ENCODE results near the gene NELL1. TPM values are rescaled to one million over a fixed set of nuclear protein-coding genes. Genes with fewer than 3 reads are reported as not detected.

Gene NELL1
- total RNA-seq, 1 donor from 2014 or later = not detected

DNA sequence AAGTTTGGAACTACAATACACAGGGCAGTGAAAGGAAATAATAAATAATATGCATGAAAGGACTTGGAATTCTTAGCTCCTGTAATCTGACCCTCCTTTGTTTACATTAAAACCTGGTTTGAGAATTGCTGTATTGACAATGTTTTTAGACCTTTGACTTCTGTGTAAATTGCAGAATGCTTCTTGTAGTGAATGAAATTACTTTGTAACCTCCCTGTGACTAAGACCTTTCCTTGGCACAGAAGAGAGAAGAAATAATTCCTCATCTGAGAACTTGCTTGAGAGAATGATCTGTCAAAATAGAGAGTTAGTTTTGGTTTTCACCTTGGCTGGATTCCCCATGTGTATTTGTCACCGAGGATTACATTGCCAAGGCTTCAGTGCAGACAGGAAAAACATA, 883.5 kb downstream of the NELL1 start:
- Histone ChIP-seq H4K20me1 (ENCODE audit: low read depth) (no peaks in the 10 kb centered on the region), H2AFZ (replicated peaks) (no peak overlapping the region), H3K36me3 (no peaks in the 10 kb centered on the region), H3K9me3 (ENCODE audit: low read depth) (no peaks in the 10 kb centered on the region), H3K4me3 (no peak overlapping the region), H3K4me1 (peaks cover 7% of the 10 kb centered on the region), H3F3A (ENCODE audit: low read depth) (no peaks in the 10 kb centered on the region), H3K4me2 (no peak overlapping the region), H3K9ac (no peak overlapping the region), H3K27me3 (no peaks in the 10 kb centered on the region), H3K27ac (no peak overlapping the region), H3K79me2 (ENCODE audit: low read depth) (no peaks in the 10 kb centered on the region)
- DNase-seq (ENCODE audit: low spot score) = no peak
- no peaks in the 10 kb centered on the region for H3K36me3 Mint-ChIP-seq
- peaks cover 9% of the 10 kb centered on the region for H3K4me1 Mint-ChIP-seq
- no peaks in the 10 kb centered on the region for H3K27me3 Mint-ChIP-seq (ENCODE audit: insufficient read depth, low read depth)
- no peak overlapping the region for H3K4me3 Mint-ChIP-seq
- no peak overlapping the region for H3K27ac Mint-ChIP-seq
- TF ChIP-seq EZH2 (IDR thresholded peaks at IDR 0.05) (no peak), EZH2phosphoT487 (IDR thresholded peaks at IDR 0.05) (no peak)
- TF ChIP-seq, protein P1, sequence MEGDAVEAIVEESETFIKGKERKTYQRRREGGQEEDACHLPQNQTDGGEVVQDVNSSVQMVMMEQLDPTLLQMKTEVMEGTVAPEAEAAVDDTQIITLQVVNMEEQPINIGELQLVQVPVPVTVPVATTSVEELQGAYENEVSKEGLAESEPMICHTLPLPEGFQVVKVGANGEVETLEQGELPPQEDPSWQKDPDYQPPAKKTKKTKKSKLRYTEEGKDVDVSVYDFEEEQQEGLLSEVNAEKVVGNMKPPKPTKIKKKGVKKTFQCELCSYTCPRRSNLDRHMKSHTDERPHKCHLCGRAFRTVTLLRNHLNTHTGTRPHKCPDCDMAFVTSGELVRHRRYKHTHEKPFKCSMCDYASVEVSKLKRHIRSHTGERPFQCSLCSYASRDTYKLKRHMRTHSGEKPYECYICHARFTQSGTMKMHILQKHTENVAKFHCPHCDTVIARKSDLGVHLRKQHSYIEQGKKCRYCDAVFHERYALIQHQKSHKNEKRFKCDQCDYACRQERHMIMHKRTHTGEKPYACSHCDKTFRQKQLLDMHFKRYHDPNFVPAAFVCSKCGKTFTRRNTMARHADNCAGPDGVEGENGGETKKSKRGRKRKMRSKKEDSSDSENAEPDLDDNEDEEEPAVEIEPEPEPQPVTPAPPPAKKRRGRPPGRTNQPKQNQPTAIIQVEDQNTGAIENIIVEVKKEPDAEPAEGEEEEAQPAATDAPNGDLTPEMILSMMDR (IDR thresholded peaks at IDR 0.05) = no peak
- H3K9me3 Mint-ChIP-seq = no peaks in the 10 kb centered on the region

GRCh38 chr11:21553795-21554194, 884.4 kb downstream of the NELL1 start:
- Mint-ChIP-seq H3K4me3 (no peak overlapping the region), H3K27ac (no peak overlapping the region), H3K9me3 (no peaks in the 10 kb centered on the region), H3K27me3 (ENCODE audit: insufficient read depth, low read depth) (no peaks in the 10 kb centered on the region), H3K4me1 (peaks cover 9% of the 10 kb centered on the region), H3K36me3 (no peaks in the 10 kb centered on the region)
- no peaks in the 10 kb centered on the region for H3F3A ChIP-seq (ENCODE audit: low read depth)
- no peak overlapping the region for H3K4me2 ChIP-seq
- DNase-seq (ENCODE audit: low spot score) = no peak
- H3K4me1 ChIP-seq = peaks cover 7% of the 10 kb centered on the region
- no peak overlapping the region for H3K27ac ChIP-seq
- H3K36me3 ChIP-seq = no peaks in the 10 kb centered on the region
- TF ChIP-seq EZH2phosphoT487 (IDR thresholded peaks at IDR 0.05) = no peak
- TF ChIP-seq, protein P1 (IDR thresholded peaks at IDR 0.05) = no peak
- no peak for TF ChIP-seq EZH2 (IDR thresholded peaks at IDR 0.05)
- no peaks in the 10 kb centered on the region for H3K27me3 ChIP-seq
- H2AFZ ChIP-seq (replicated peaks) = no peak overlapping the region
- H3K9ac ChIP-seq = no peak overlapping the region
- H3K9me3 ChIP-seq (ENCODE audit: low read depth) = no peaks in the 10 kb centered on the region
- no peaks in the 10 kb centered on the region for H3K79me2 ChIP-seq (ENCODE audit: low read depth)
- no peaks in the 10 kb centered on the region for H4K20me1 ChIP-seq (ENCODE audit: low read depth)
- H3K4me3 ChIP-seq = no peak overlapping the region

GRCh38 chr11:21554284-21554683, 884.9 kb downstream of the NELL1 start:
- Histone ChIP-seq H3K4me3 (no peak overlapping the region), H3K9me3 (ENCODE audit: low read depth) (no peaks in the 10 kb centered on the region), H3K9ac (no peak overlapping the region), H3K4me1 (peaks cover 7% of the 10 kb centered on the region), H3K27me3 (no peaks in the 10 kb centered on the region), H2AFZ (replicated peaks) (no peak overlapping the region), H4K20me1 (ENCODE audit: low read depth) (no peaks in the 10 kb centered on the region), H3K36me3 (no peaks in the 10 kb centered on the region), H3K4me2 (no peak overlapping the region), H3K27ac (no peak overlapping the region), H3F3A (ENCODE audit: low read depth) (no peaks in the 10 kb centered on the region), H3K79me2 (ENCODE audit: low read depth) (no peaks in the 10 kb centered on the region)
- Mint-ChIP-seq H3K27me3 (ENCODE audit: insufficient read depth, low read depth) (no peaks in the 10 kb centered on the region), H3K36me3 (no peaks in the 10 kb centered on the region), H3K4me1 (peaks cover 9% of the 10 kb centered on the region), H3K4me3 (no peak overlapping the region), H3K9me3 (no peaks in the 10 kb centered on the region), H3K27ac (no peak overlapping the region)
- DNase-seq (ENCODE audit: low spot score) = no peak
- TF ChIP-seq EZH2 (IDR thresholded peaks at IDR 0.05) (no peak), EZH2phosphoT487 (IDR thresholded peaks at IDR 0.05) (no peak)
- TF ChIP-seq, protein P1 (IDR thresholded peaks at IDR 0.05) = no peak

Data from neural progenitor cell (in vitro differentiated cells).